Adrenal gland (tissue), 12 donors: Measurements from ENCODE around the gene CRNKL1. TPM values are rescaled to one million over a fixed set of nuclear protein-coding genes. Genes with fewer than 3 reads are reported as not detected.
"Not testable (repeated sequence)": the region's sequence is repeated elsewhere in the genome, so short reads cannot be mapped to it uniquely, and the experiment has no call there.

Source experiments
- DNase-seq, 7 donors: peaks; one replicate each; pipeline ENCODE4 v3.0.0-alpha.2; 2019 to 2020
- H3K27ac ChIP-seq, 5 donors: fragments of 200-600 bp; sonication (generic) in 4 of 5; 1 replicate in 3 of 5; 2 replicates in 2 of 5; pipeline versions ENCODE4 v1.5.1 to v1.8.0; 2016 to 2020; ENCODE audit warnings: mild to moderate bottlenecking in 1 of 5
- H3K27me3 ChIP-seq: fragments of 200-600 bp; 2 replicates; pipeline ENCODE4 v1.8.0; 2021
- H3K36me3 ChIP-seq, 2 donors: fragments of 200-600 bp; replicated peaks in 1 of 2; 1 replicate in 1 of 2; 2 replicates in 1 of 2; pipeline versions ENCODE4 v1.5.1 to v1.8.0; 2018 to 2022
- H3K4me1 ChIP-seq, 2 donors: fragments of 200-600 bp; replicated peaks in 1 of 2; 1 replicate in 1 of 2; 2 replicates in 1 of 2; pipeline versions ENCODE4 v1.5.1 to v1.8.0; 2018 to 2021
- H3K4me3 ChIP-seq, 4 donors: fragments of 200-600 bp; sonication (generic) in 3 of 4; one replicate each; pipeline ENCODE4 v1.5.1; 2016 to 2018
- H3K9me3 ChIP-seq, 3 donors: fragments of 200-600 bp; sonication (generic) in 1 of 3; replicated peaks in 1 of 3; 1 replicate in 2 of 3; 2 replicates in 1 of 3; pipeline versions ENCODE4 v1.5.1 to v1.8.0; 2016 to 2021
- CTCF ChIP-seq, 6 experiments: fragments of 450-650 bp in 4 of 6; fragments of 200-600 bp in 2 of 6; sonication (generic) in 1 of 6; IDR thresholded peaks; 1 replicate in 5 of 6; 2 replicates in 1 of 6; pipeline versions ENCODE4 v1.5.1 to v1.8.0; 2016 to 2021; ENCODE audit warnings: antibody characterized with exemption in 6 of 6, mild to moderate bottlenecking in 2 of 6, moderate library complexity in 1 of 6
- POLR2A ChIP-seq, 2 donors: fragments of 450-650 bp; IDR thresholded peaks; one replicate each; pipeline ENCODE4 v1.6.1; 2017; ENCODE audit warnings: antibody characterized with exemption in 2 of 2, mild to moderate bottlenecking in 2 of 2, moderate library complexity in 1 of 2
- WGBS, 4 donors: extraction: QIAGEN DNeasy Blood & Tissue Kit in 2 of 4; methylation state at CpG; one replicate each; pipeline versions ENCODE4 v1.1.5 to v1.1.7; 2013 to 2017; 5-methylcytosine and 5-hydroxymethylcytosine counted together
- intact Hi-C, 2 donors: fragments of 100-400 bp; cut with DNase I; formaldehyde crosslinking; loops; one replicate each; pipeline versions ENCODE4 v1.14.1 to v1.15.0; 2022 to 2023
- polyA plus RNA-seq, 3 donors: library from polyadenylated mRNA; stranded (reverse); fragments of 200-250 nt in 2 of 3; fragments of 350-450 nt in 1 of 3; fragmentation: Illumina TruSeq in 1 of 3; extraction: RNeasy Lipid Tissue Mini Kit (QIAGEN cat#74804) in 1 of 3; gene quantifications; one replicate each; pipeline ENCODE4 v1.2.3, GENCODE V29; 2013 to 2014
- total RNA-seq, 9 donors: library from RNA; depleted of rRNA in 4 of 9; stranded (reverse); fragments of >200 nt in 4 of 9; fragments of 120-200 nt in 1 of 9; fragmentation: NEBNext Ultra II Directional in 1 of 9; extraction: Animal tissue kit (Norgen Biotek cat#: 25700) in 1 of 9; gene quantifications; one replicate each; pipeline versions ENCODE4 v1.1.0 to v1.2.4, GENCODE V29; 2013 to 2023
- donor health status: healthy with polysubstance abuse.
- donor health status: Bipolar disorder and iron deficiency.
- donor health status: DM: yes; HTN: yes; CAD: no.
- donor health status: DM: no; HTN: no; CAD: no.
- donor health status: DM: no; HTN: no; CAD: no.
- donor health status: DM: yes; HTN: yes; CAD: no.

Gene CRNKL1
- total and polyA plus RNA-seq, 12 donors: 9.6 to 32.0 (median 18.7) TPM

GRCh38 chr20:20005342-20005741 is 46.9 kb downstream of the CRNKL1 start:
- WGBS, 4 donors: 76 to 83% (median 79%) methylated on average over 7 of the region's 7 CpGs
- H3K4me1 ChIP-seq: peaks cover 21 to 29% of the 10 kb centered on the region in 2 donors
- intact Hi-C loops: no loop called here
- TF ChIP-seq POLR2A (IDR thresholded peaks at IDR 0.05): no peak
- no peak for TF ChIP-seq CTCF (IDR thresholded peaks at IDR 0.05)
- H3K4me3 ChIP-seq: no peak overlapping the region
- DNase-seq: no peak
- H3K9me3 ChIP-seq: no peaks in the 10 kb centered on the region
- H3K27ac ChIP-seq: no peak overlapping the region
- H3K27me3 ChIP-seq: no peaks in the 10 kb centered on the region
- peaks cover 0 to 15% of the 10 kb centered on the region in 2 donors for H3K36me3 ChIP-seq

DNA sequence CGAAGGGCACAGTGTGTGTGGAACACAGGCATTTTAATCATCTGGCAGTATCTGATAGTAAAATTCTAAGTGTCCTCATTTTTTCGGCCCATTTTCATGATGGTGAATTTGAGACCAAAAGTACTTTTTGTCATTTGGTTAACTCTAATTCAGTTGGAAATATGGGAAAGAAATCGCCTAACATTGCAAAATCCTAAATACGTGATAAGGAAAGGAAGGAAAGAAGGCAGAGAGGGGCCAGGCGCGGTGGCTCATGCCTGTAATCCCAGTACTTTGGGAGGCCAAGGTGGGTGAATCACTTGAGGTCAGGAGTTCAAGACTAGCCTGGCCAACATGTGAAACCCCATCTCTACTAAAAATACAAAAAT is 48.3 kb downstream of the CRNKL1 start:
- peaks cover 0 to 19% of the 10 kb centered on the region in 2 donors for H3K36me3 ChIP-seq
- peaks cover 31 to 34% of the 10 kb centered on the region in 2 donors for H3K4me1 ChIP-seq
- WGBS, 4 donors: 62 to 70% (median 66%) methylated on average over 6 of the region's 6 CpGs
- H3K9me3 ChIP-seq, H3K27me3 ChIP-seq, intact Hi-C loops, DNase-seq: not testable (repeated sequence)
- H3K27ac ChIP-seq: peak overlapping the region in 4 of 5 donors; percentile 11 to 67 (median 61)
- peak overlapping the region in 1 of 4 donors; percentile 34 for H3K4me3 ChIP-seq

DNA sequence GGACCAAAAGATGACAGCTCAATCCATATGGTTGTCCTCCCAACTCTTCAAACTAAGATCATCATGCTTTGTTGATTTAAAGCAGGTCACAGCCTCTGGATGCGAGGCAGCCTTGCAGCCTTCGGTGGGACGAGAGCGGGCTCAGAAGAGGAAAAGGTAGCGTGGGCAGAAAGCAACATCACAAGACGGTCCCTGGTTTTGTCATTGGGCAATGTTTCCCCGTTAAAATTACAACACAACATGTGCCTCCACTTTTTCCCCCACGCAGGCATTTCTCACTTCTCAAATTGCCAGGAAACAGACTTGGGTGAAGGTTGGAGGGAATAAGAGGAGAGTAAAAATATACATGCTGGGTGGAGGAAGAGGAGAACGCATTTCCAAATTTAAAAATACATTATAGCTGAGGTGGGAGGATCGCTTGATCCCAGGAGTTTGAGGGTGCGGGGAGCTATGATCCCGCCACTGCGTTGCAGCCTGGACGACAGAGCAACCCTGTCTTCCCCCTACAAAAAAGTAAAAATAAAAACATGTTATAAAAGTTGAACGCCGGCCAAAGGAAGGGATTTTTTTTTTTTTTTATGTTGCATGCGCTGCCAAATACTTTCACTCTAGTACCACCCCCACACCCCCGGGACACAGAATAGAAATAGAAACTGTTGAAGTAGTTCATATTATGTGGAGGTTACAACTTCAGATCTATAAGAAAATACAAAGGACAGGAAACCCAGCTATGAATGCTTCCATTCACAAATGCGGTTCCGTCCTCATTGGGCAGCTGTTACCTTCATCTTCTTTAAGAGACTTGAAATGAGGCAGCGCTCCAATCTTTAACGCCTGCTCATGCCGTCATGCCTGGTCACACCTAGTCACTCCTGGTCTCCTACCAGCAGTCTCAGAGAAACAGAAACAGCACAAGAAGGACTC is 49.0 kb downstream of the CRNKL1 start:
- 43 to 51% (median 48%) methylated on average over 23 of the region's 23 CpGs for WGBS, 4 donors
- Histone ChIP-seq H3K4me3 (peak overlapping the region in 1 of 4 donors; percentile 34), H3K27me3 (no peaks in the 10 kb centered on the region), H3K36me3 (peaks cover 0 to 26% of the 10 kb centered on the region in 2 donors), H3K27ac (peak overlapping the region in 4 of 5 donors; percentile 11 to 67 (median 61)), H3K4me1 (peaks cover 33 to 34% of the 10 kb centered on the region in 2 donors), H3K9me3 (no peaks in the 10 kb centered on the region)
- intact Hi-C loops: no loop called here
- peak in 4 of 7 donors; percentile 39 to 69 (median 54) for DNase-seq
- TF ChIP-seq POLR2A (IDR thresholded peaks at IDR 0.05): peak in 1 of 2 donors; percentile 4
- TF ChIP-seq CTCF (IDR thresholded peaks at IDR 0.05): no peak

- no peaks in the 10 kb centered on the region for H3K9me3 ChIP-seq
- DNase-seq: peak in 2 of 7 donors; percentile 51
- peaks cover 0 to 35% of the 10 kb centered on the region in 2 donors for H3K36me3 ChIP-seq
- H3K4me1 ChIP-seq: peaks cover 33 to 35% of the 10 kb centered on the region in 2 donors
- 41 to 49% (median 44%) methylated on average over 9 of the region's 9 CpGs for WGBS, 4 donors
- H3K4me3 ChIP-seq: no peak overlapping the region
- no peaks in the 10 kb centered on the region for H3K27me3 ChIP-seq
- intact Hi-C loops: no loop called here
- H3K27ac ChIP-seq: peak overlapping the region in 3 of 5 donors; percentile 61 to 67 (median 61)
- no peak for TF ChIP-seq POLR2A (IDR thresholded peaks at IDR 0.05)
- no peak for TF ChIP-seq CTCF (IDR thresholded peaks at IDR 0.05)
Measured at GRCh38 chr20:20002101-20002998, 49.9 kb downstream of the CRNKL1 start.
